GM10266 (cell line): ENCODE results near the gene RANBP10.
"Not testable (repeated sequence)": the region's sequence is repeated elsewhere in the genome, so short reads cannot be mapped to it uniquely, and the experiment has no call there.

Source experiments
- DNase-seq: peaks from one replicate; pipeline ENCODE4 v3.0.0; 2012; ENCODE audit errors: extremely low spot score
- TF ChIP-seq, protein P1 (sequence below): IDR thresholded peaks from 2 replicates; pipeline ENCODE4 v1.5.1; 2012; ENCODE audit warnings: mild to moderate bottlenecking, low read depth; ENCODE audit not compliant: control insufficient read depth, insufficient read depth; ENCODE audit errors: missing control alignments

RANBP10 gene

DNA sequence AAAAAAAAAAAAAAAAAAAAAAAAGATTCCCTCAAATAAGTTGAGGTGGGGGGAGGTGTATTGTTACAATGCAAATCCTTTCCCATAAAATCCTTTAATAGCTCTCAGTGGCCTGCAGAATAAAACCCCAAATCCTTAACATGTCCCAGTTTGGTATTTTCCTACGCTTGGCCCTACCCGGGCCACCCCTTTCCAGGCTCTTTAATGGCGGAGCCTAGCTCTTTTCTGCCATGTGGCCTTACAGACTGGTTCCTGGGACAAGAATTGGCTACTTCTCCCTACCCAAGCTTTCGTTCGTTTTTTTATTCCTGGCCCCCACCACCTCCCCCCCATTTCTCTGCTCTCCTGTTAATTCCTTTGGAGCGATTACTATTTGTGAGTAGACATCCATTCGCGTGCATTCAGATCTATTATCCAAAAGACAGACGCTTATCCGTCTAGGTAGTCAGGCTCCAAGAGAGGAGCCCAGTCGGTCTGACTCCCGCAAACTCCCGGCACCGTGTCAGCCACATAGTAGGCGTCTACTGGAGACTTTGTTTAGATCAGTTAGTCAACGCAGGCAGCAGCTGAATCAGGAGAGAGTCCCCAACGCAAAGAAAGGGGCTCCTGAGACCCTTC is 34.9 kb upstream of the RANBP10 start:
- DNase-seq: no peak
- TF ChIP-seq, protein P1, sequence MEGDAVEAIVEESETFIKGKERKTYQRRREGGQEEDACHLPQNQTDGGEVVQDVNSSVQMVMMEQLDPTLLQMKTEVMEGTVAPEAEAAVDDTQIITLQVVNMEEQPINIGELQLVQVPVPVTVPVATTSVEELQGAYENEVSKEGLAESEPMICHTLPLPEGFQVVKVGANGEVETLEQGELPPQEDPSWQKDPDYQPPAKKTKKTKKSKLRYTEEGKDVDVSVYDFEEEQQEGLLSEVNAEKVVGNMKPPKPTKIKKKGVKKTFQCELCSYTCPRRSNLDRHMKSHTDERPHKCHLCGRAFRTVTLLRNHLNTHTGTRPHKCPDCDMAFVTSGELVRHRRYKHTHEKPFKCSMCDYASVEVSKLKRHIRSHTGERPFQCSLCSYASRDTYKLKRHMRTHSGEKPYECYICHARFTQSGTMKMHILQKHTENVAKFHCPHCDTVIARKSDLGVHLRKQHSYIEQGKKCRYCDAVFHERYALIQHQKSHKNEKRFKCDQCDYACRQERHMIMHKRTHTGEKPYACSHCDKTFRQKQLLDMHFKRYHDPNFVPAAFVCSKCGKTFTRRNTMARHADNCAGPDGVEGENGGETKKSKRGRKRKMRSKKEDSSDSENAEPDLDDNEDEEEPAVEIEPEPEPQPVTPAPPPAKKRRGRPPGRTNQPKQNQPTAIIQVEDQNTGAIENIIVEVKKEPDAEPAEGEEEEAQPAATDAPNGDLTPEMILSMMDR: no peak

DNA sequence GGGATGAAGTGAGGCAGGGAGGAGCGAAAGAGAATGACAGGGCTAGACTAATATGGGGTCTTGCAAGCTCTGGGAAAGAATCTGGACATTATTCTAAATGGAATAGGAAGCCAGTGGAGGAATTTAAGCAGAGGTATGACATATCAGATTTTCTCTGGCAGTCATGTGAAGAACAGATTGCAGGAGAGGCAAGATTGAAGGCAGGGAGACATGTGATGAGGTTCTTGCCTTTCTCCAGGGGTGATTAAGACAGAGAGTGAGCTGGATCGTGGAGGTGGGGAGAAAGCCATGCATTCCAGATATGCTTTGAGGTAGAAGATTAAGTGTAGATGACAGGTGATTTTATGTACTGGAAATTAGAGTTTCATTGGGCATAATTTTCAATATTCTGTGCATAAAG is 31.5 kb upstream of the RANBP10 start:
- DNase-seq: no peak
- TF ChIP-seq, protein P1: no peak

DNA sequence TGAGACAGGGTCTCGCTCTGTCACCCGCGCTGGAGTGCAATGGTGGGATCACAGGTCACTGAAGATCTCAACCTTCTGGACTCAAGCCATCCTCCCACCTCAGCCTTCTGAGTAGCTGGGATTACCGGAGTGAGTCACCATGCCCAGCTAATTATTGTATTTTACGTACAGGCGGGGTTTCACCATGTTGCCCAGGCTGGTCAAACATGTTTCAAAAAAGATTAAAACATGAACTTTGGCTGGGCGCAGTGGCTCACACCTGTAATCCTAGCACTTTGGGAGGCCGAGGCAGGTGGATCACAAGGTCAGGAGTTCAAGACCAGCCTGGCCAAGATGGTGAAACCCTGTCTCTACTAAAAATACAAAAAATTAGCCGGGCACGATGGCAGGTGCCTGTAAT is 30.8 kb upstream of the RANBP10 start:
- DNase-seq: not testable (repeated sequence)

DNA sequence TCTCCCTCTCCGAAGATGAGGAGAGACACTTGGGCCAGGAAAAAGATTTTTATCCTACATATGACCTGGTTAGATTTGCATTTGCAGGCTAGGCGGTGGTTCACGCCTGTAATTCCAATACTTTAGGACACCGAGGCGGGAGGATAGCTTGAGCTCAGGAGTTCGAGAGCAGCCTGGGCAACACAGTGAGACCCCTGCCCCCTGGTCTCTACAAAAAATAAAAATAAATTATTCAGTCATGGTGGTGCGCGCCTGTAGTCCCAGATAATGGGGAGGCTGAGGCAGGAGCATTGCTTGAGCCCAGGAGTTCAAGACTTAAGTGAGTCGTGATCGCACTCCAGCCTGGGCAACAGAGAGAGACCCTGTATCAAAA is 27.9 kb upstream of the RANBP10 start:
- DNase-seq: no peak
- TF ChIP-seq, protein P1: no peak

DNA sequence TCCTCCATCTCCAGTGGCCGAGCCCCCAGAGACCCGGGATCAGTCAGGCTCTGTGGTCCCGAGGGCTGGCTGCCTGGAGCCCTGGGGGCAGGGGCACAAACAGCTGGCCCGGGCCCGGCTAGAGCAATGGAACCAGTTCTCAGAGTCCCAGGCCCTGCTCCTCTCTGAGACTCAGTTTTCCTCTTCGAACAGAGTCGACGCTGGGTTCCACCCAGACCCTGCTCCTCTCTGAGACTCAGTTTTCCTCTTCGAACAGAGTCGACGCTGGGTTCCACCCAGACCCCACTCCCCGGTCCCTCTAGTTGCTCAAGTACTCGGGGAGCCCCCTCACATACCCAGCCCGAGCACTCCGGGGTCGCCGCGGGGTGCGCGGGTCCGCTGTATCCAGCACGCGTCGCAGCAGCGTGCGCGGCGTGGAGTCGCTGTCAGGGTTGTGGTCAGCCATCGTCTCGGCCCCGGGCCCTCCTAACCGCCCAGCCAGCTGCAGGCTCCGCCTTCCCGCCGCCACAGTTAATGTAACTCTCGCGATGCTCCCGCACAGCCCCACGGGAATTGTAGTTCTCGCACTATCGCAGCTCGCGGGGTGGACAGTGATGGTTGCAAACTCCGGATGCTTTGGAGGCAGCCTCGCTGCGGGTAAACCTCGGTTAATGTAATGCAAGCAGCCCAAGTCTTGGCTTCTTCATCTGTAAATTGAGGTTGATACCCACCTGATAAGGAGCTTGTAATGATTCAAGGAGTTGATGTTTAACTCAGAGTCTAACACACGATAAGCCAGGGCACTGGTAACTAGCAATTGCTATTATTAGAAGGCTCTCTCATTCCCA is 27.3 kb upstream of the RANBP10 start:
- DNase-seq: peak; percentile 95
- TF ChIP-seq, protein P1: no peak

DNA sequence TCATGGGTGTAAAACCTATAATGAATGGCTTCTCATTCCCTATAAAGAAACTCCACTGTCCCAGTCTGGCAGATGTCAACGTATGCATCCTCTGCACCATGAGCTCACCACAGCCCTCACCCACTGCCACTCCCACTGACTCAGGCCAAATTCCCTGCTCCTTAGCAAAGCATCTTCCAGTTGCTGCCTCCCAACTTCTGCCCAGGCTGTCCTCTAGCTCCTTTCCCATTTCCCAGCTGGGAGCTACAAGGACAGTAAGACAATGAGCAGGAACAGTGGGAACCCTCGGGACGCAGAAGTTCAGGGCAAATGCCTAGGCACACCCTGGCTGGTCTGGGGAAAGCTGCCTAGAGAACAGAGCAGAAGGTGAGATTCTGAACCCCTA is 26.7 kb upstream of the RANBP10 start:
- TF ChIP-seq, protein P1: no peak
- no peak for DNase-seq

DNA sequence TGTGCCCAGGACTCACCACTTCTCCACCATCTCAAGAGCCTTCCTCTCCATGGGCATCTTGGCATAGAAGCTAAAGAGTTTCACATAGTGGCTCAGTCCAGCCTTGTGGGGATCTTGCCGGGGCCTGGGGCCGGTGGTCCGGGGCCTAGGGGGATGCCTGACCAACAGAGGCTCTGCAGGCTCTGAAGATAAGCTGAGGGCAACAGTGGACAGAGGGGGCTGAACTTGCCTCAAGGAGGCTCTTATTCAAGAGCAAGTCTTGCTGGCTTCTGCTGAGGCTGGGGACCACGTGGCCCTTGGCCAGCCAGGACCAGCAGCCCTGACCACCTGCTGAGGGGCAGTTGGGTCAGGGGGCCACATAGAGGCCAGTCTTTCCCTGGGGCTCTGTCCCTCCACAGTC is 22.3 kb upstream of the RANBP10 start:
- DNase-seq: no peak
- TF ChIP-seq, protein P1: no peak
